Measurements from ENCODE around the gene MALAT1. TPM values are rescaled to one million over a fixed set of nuclear protein-coding genes. Genes with fewer than 3 reads are reported as not detected.

Gene MALAT1
- total RNA-seq, 8 experiments from 2014 or later: 4,364 to 49,781 (median 11,043) TPM

GRCh38 chr11:65532388-65533064 lies 33.7 kb downstream of the MALAT1 start:
- Histone ChIP-seq H3K27ac (no peak overlapping the region), H3K4me3 (no peak overlapping the region), H3K4me1 (replicated peaks in 1 of 2) (no peaks in the 10 kb centered on the region)
- WGBS, 10 experiments: 50 to 95% (median 79%) methylated on average over 1 to 8 of the region's 15 CpGs; no CpG with 5 or more reads in 5 of the 10 experiments
- no peak for ATAC-seq (replicated peaks in 6 of 8)
- in situ Hi-C loops (cut with MboI; ENCODE audit: low pct_unique_long_range_greater_than_20kb in 2 of 9, low sequenced_read_pairs in 9 of 9, unreplicated experiment in 9 of 9): no loop called here

- Histone ChIP-seq H3K4me1 (replicated peaks in 1 of 2) (peaks cover 5 to 14% of the 10 kb centered on the region in 2 donors), H3K27ac (no peak overlapping the region), H3K4me3 (no peak overlapping the region)
- in situ Hi-C loops (cut with MboI; ENCODE audit: low pct_unique_long_range_greater_than_20kb in 2 of 9, low sequenced_read_pairs in 9 of 9, unreplicated experiment in 9 of 9): no loop called here
- 86 to 93% (median 90%) methylated on average over 2 to 8 of the region's 9 CpGs; no CpG with 5 or more reads in 7 of the 10 experiments for WGBS, 10 experiments
- no peak for ATAC-seq (replicated peaks in 6 of 8)
These were observed 36.3 kb downstream of the MALAT1 start for GRCh38 chr11:65535102-65535501.

GRCh38 chr11:65536412-65537295 lies 37.8 kb downstream of the MALAT1 start:
- no peak overlapping the region for H3K27ac ChIP-seq
- WGBS, 10 experiments: 87 to 100% (median 90%) methylated on average over 2 to 3 of the region's 12 CpGs; no CpG with 5 or more reads in 7 of the 10 experiments
- no peak overlapping the region for H3K4me3 ChIP-seq
- in situ Hi-C loops (cut with MboI; ENCODE audit: low pct_unique_long_range_greater_than_20kb in 2 of 9, low sequenced_read_pairs in 9 of 9, unreplicated experiment in 9 of 9): no loop called here
- no peak for ATAC-seq (replicated peaks in 6 of 8)
- H3K4me1 ChIP-seq (replicated peaks in 1 of 2): peaks cover 5 to 14% of the 10 kb centered on the region in 2 donors

- ATAC-seq (replicated peaks in 6 of 8): no peak
These were observed 38.4 kb downstream of the MALAT1 start for GRCh38 chr11:65537296-65537597.

GRCh38 chr11:65537620-65538231 lies 38.9 kb downstream of the MALAT1 start:
- ATAC-seq (replicated peaks in 6 of 8): no peak
- WGBS, 10 experiments: 83 to 100% (median 94%) methylated on average over 1 to 8 of the region's 18 CpGs; no CpG with 5 or more reads in 6 of the 10 experiments
- no peak overlapping the region for H3K27ac ChIP-seq

More at GRCh38 chr11:65537296-65537597, 38.4 kb downstream of the MALAT1 start:
- in situ Hi-C loops (cut with MboI; ENCODE audit: low pct_unique_long_range_greater_than_20kb in 2 of 9, low sequenced_read_pairs in 9 of 9, unreplicated experiment in 9 of 9): no loop called here
- H3K27ac ChIP-seq: no peak overlapping the region
- WGBS, 10 experiments: no CpG with 5 or more reads among the region's 2 CpGs
- H3K4me1 ChIP-seq (replicated peaks in 1 of 2): peaks cover 5 to 14% of the 10 kb centered on the region in 2 donors
- no peak overlapping the region for H3K4me3 ChIP-seq

GRCh38 chr11:65538232-65538914 lies 39.5 kb downstream of the MALAT1 start:
- ATAC-seq (replicated peaks in 6 of 8): peak in 1 of 8 experiments; percentile 3
- H3K4me3 ChIP-seq: peak overlapping the region in 3 of 5 donors; percentile 8 to 42 (median 30)
- 58 to 86% (median 60%) methylated on average over 1 to 12 of the region's 43 CpGs; no CpG with 5 or more reads in 7 of the 10 experiments for WGBS, 10 experiments
- in situ Hi-C loops (cut with MboI; ENCODE audit: low pct_unique_long_range_greater_than_20kb in 2 of 9, low sequenced_read_pairs in 9 of 9, unreplicated experiment in 9 of 9): no loop called here
- no peak overlapping the region for H3K27ac ChIP-seq
- H3K4me1 ChIP-seq (replicated peaks in 1 of 2): peaks cover 5 to 14% of the 10 kb centered on the region in 2 donors

More at GRCh38 chr11:65537620-65538231, 38.9 kb downstream of the MALAT1 start:
- Histone ChIP-seq H3K4me1 (replicated peaks in 1 of 2) (peaks cover 5 to 14% of the 10 kb centered on the region in 2 donors), H3K4me3 (no peak overlapping the region)
- in situ Hi-C loops (cut with MboI; ENCODE audit: low pct_unique_long_range_greater_than_20kb in 2 of 9, low sequenced_read_pairs in 9 of 9, unreplicated experiment in 9 of 9): no loop called here

- 3 to 100% methylated on average over 1 to 12 of the region's 92 CpGs; no CpG with 5 or more reads in 8 of the 10 experiments for WGBS, 10 experiments
- ATAC-seq (replicated peaks in 6 of 8): peak in 4 of 8 experiments; percentile 7 to 20 (median 9)
- peak overlapping the region; percentile 8 to 42 (median 34) for H3K4me3 ChIP-seq
- H3K4me1 ChIP-seq (replicated peaks in 1 of 2): peaks cover 5 to 14% of the 10 kb centered on the region in 2 donors
- no peak overlapping the region for H3K27ac ChIP-seq
- in situ Hi-C loops (cut with MboI; ENCODE audit: low pct_unique_long_range_greater_than_20kb in 2 of 9, low sequenced_read_pairs in 9 of 9, unreplicated experiment in 9 of 9): no loop called here
These were observed 40.3 kb downstream of the MALAT1 start for GRCh38 chr11:65538915-65539743.

- Histone ChIP-seq H3K27ac (no peak overlapping the region), H3K4me3 (peak overlapping the region; percentile 27 to 42 (median 34)), H3K4me1 (replicated peaks in 1 of 2) (peaks cover 5 to 14% of the 10 kb centered on the region in 2 donors)
- peak in 1 of 8 experiments; percentile 75 for ATAC-seq (replicated peaks in 6 of 8)
- WGBS, 10 experiments: 33% methylated on average over 3 of the region's 60 CpGs; no CpG with 5 or more reads in 9 of the 10 experiments
- in situ Hi-C loops (cut with MboI; ENCODE audit: low pct_unique_long_range_greater_than_20kb in 2 of 9, low sequenced_read_pairs in 9 of 9, unreplicated experiment in 9 of 9): no loop called here
These were observed 41.0 kb downstream of the MALAT1 start for GRCh38 chr11:65539744-65540289.

GRCh38 chr11:65540290-65541092 lies 41.6 kb downstream of the MALAT1 start:
- in situ Hi-C loops (cut with MboI; ENCODE audit: low pct_unique_long_range_greater_than_20kb in 2 of 9, low sequenced_read_pairs in 9 of 9, unreplicated experiment in 9 of 9): no loop called here
- peak; percentile 74 to 83 (median 82) for ATAC-seq (replicated peaks in 6 of 8)
- peak overlapping the region in 1 of 2 donors; percentile 30 for H3K27ac ChIP-seq

GRCh38 chr11:65541093-65541982 lies 42.5 kb downstream of the MALAT1 start:
- no peak for ATAC-seq (replicated peaks in 6 of 8)
- WGBS, 10 experiments: 20 to 100% (median 56%) methylated on average over 1 to 5 of the region's 18 CpGs; no CpG with 5 or more reads in 4 of the 10 experiments
- H3K27ac ChIP-seq: no peak overlapping the region
- H3K4me1 ChIP-seq (replicated peaks in 1 of 2): peaks cover 11 to 14% of the 10 kb centered on the region in 2 donors
- in situ Hi-C loops (cut with MboI; ENCODE audit: low pct_unique_long_range_greater_than_20kb in 2 of 9, low sequenced_read_pairs in 9 of 9, unreplicated experiment in 9 of 9): no loop called here
- H3K4me3 ChIP-seq: peak overlapping the region in 4 of 5 donors; percentile 30 to 42 (median 34)

More at GRCh38 chr11:65540290-65541092, 41.6 kb downstream of the MALAT1 start:
- H3K4me1 ChIP-seq (replicated peaks in 1 of 2): peaks cover 5 to 14% of the 10 kb centered on the region in 2 donors
- H3K4me3 ChIP-seq: peak overlapping the region; percentile 27 to 42 (median 34)
- WGBS, 10 experiments: 0% methylated on average over 3 to 8 of the region's 78 CpGs; no CpG with 5 or more reads in 8 of the 10 experiments

Data from motor neuron (in vitro differentiated cells).